NCI-H345 treated with DMSO at 0.1 percent for 48 hours (cell line): ENCODE results near the gene TTC21A.

ENCODE experiments used
- DNase-seq: peaks from one replicate; lab custom pipeline; 2025; ENCODE audit not compliant: unreplicated experiment; lab: John Stamatoyannopoulos, UW

TTC21A gene

GRCh38 chr3:39114456-39114855, 7.0 kb downstream of the TTC21A start:
- DNase-seq: no peak

GRCh38 chr3:39115870-39116269, 8.4 kb downstream of the TTC21A start:
- DNase-seq: no peak

- DNase-seq: no peak
These were observed 10.6 kb downstream of the TTC21A start for GRCh38 chr3:39118079-39118478.

GRCh38 chr3:39118931-39119660, 11.6 kb downstream of the TTC21A start:
- DNase-seq: no peak

GRCh38 chr3:39121621-39122020, 14.1 kb downstream of the TTC21A start:
- no peak for DNase-seq

- no peak for DNase-seq
These were observed 15.3 kb downstream of the TTC21A start for GRCh38 chr3:39122813-39123212.

- DNase-seq: no peak
These were observed 17.7 kb downstream of the TTC21A start for GRCh38 chr3:39124876-39125840.

- no peak for DNase-seq
These were observed 18.5 kb downstream of the TTC21A start for GRCh38 chr3:39125841-39126500.

GRCh38 chr3:39126532-39127071, 19.1 kb downstream of the TTC21A start:
- DNase-seq: no peak

GRCh38 chr3:39127269-39127907, 19.9 kb downstream of the TTC21A start:
- no peak for DNase-seq

- DNase-seq: no peak
These were observed 20.4 kb downstream of the TTC21A start for GRCh38 chr3:39127908-39128304.

GRCh38 chr3:39128951-39129350, 21.5 kb downstream of the TTC21A start:
- no peak for DNase-seq

GRCh38 chr3:39130026-39130425, 22.5 kb downstream of the TTC21A start:
- no peak for DNase-seq

GRCh38 chr3:39130693-39131265, 23.3 kb downstream of the TTC21A start:
- no peak for DNase-seq

GRCh38 chr3:39132096-39133092, 24.9 kb downstream of the TTC21A start:
- DNase-seq: no peak

GRCh38 chr3:39133093-39133490, 25.6 kb downstream of the TTC21A start:
- no peak for DNase-seq

- no peak for DNase-seq
These were observed 26.3 kb downstream of the TTC21A start for GRCh38 chr3:39133822-39134221.

- DNase-seq: no peak
These were observed 26.8 kb downstream of the TTC21A start for GRCh38 chr3:39134305-39134704.

- no peak for DNase-seq
These were observed 27.8 kb downstream of the TTC21A start for GRCh38 chr3:39135170-39135805.
